HG03175 (cell line): ENCODE data around the gene ADARB2.
"Not testable (repeated sequence)": the region's sequence is repeated elsewhere in the genome, so short reads cannot be mapped to it uniquely, and the experiment has no call there.

ENCODE experiments used
- ATAC-seq: cut with Tn5 transposase; IDR thresholded peaks from one replicate; pipeline ENCODE4 v1.9.1; 2021; ENCODE audit warnings: mild to moderate bottlenecking, moderate library complexity; ENCODE audit not compliant: unreplicated experiment

Gene ADARB2

GRCh38 chr10:1339396-1339795 is 397.9 kb downstream of the ADARB2 start:
- no peak for ATAC-seq

GRCh38 chr10:1335642-1336041 is 401.7 kb downstream of the ADARB2 start:
- ATAC-seq: no peak

GRCh38 chr10:1333981-1334380 is 403.3 kb downstream of the ADARB2 start:
- ATAC-seq: no peak

GRCh38 chr10:1331560-1331959 is 405.8 kb downstream of the ADARB2 start:
- no peak for ATAC-seq

GRCh38 chr10:1329622-1330021 is 407.7 kb downstream of the ADARB2 start:
- no peak for ATAC-seq

GRCh38 chr10:1328981-1329614 is 408.2 kb downstream of the ADARB2 start:
- ATAC-seq: no peak

- no peak for ATAC-seq
Observed at GRCh38 chr10:1328161-1328823, 409.0 kb downstream of the ADARB2 start.

GRCh38 chr10:1327759-1328158 is 409.6 kb downstream of the ADARB2 start:
- no peak for ATAC-seq

GRCh38 chr10:1326514-1326913 is 410.8 kb downstream of the ADARB2 start:
- ATAC-seq: not testable (repeated sequence)

GRCh38 chr10:1324903-1325302 is 412.4 kb downstream of the ADARB2 start:
- no peak for ATAC-seq

GRCh38 chr10:1323951-1324350 is 413.4 kb downstream of the ADARB2 start:
- peak; percentile 88 for ATAC-seq

GRCh38 chr10:1320739-1321320 is 416.5 kb downstream of the ADARB2 start:
- no peak for ATAC-seq

GRCh38 chr10:1316809-1317143 is 420.5 kb downstream of the ADARB2 start:
- ATAC-seq: no peak

GRCh38 chr10:1316121-1316808 is 421.1 kb downstream of the ADARB2 start:
- no peak for ATAC-seq

- ATAC-seq: no peak
Observed at GRCh38 chr10:1315178-1315577, 422.1 kb downstream of the ADARB2 start.

GRCh38 chr10:1311726-1312125 is 425.6 kb downstream of the ADARB2 start:
- no peak for ATAC-seq

- no peak for ATAC-seq
Observed at GRCh38 chr10:1310271-1310789, 427.0 kb downstream of the ADARB2 start.

- ATAC-seq: no peak
Observed at GRCh38 chr10:1309617-1310270, 427.6 kb downstream of the ADARB2 start.

GRCh38 chr10:1308962-1309616 is 428.2 kb downstream of the ADARB2 start:
- ATAC-seq: no peak

GRCh38 chr10:1308173-1308961 is 429.0 kb downstream of the ADARB2 start:
- no peak for ATAC-seq
